ENCODE results near the gene COQ10B. TPM values are rescaled to one million over a fixed set of nuclear protein-coding genes. Genes with fewer than 3 reads are reported as not detected.

COQ10B gene
- total RNA-seq, 1 donor from 2014 or later = 15.9 TPM

DNA sequence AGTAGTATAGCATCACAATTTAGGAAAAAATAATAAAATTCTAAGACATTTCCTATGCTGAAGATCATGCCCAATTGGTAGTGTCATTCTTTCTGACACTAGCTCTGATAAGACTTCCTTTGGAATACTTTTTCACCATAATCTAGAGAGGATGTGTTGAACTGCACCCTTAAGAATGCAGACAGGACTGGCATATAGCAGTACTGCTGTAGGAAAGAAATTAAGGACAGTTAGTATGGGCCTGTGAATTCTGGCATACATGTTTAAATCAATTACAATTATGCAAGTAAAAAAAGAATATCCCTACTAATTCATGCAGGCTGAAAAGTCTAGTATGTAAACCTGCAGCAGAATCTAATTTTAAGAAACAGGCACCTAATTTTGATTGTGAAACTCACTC is 33.9 kb upstream of the COQ10B start:
- TF ChIP-seq, protein P1, sequence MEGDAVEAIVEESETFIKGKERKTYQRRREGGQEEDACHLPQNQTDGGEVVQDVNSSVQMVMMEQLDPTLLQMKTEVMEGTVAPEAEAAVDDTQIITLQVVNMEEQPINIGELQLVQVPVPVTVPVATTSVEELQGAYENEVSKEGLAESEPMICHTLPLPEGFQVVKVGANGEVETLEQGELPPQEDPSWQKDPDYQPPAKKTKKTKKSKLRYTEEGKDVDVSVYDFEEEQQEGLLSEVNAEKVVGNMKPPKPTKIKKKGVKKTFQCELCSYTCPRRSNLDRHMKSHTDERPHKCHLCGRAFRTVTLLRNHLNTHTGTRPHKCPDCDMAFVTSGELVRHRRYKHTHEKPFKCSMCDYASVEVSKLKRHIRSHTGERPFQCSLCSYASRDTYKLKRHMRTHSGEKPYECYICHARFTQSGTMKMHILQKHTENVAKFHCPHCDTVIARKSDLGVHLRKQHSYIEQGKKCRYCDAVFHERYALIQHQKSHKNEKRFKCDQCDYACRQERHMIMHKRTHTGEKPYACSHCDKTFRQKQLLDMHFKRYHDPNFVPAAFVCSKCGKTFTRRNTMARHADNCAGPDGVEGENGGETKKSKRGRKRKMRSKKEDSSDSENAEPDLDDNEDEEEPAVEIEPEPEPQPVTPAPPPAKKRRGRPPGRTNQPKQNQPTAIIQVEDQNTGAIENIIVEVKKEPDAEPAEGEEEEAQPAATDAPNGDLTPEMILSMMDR (IDR thresholded peaks at IDR 0.05; ENCODE audit: unreplicated experiment) = no peak
- no peak for DNase-seq (ENCODE audit: low spot score in 2 of 2, unreplicated experiment in 2 of 2)
- Mint-ChIP-seq H3K36me3 (peaks cover 26% of the 10 kb centered on the region), H3K27me3 (ENCODE audit: low read depth) (no peaks in the 10 kb centered on the region), H3K4me1 (no peaks in the 10 kb centered on the region), H3K4me3 (no peak overlapping the region), H3K27ac (no peak overlapping the region), H3K9me3 (no peaks in the 10 kb centered on the region)

DNA sequence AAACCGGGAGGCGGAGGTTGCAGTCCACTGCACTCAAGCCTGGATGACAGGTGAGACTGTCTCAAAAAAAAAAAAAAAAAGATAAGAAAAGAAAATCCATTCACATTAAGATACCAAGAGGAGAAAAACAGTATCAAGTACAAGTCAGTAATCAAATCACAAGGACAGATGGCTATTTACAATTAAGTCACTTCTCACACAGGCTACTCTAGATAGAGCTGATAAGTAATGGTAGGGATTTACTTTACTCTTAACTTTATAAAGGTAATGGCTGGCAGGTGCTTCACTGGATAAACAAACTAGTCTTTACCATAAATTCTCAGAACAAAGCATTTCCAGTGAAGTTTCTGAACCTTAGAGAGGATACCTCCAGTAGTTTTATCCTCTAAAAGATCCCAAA is 30.0 kb upstream of the COQ10B start:
- H3K9me3 Mint-ChIP-seq = no peaks in the 10 kb centered on the region
- TF ChIP-seq, protein P1 (IDR thresholded peaks at IDR 0.05; ENCODE audit: unreplicated experiment) = no peak
- no peak overlapping the region for H3K4me3 Mint-ChIP-seq
- H3K4me1 Mint-ChIP-seq = peaks cover 13% of the 10 kb centered on the region
- H3K27me3 Mint-ChIP-seq (ENCODE audit: low read depth) = no peaks in the 10 kb centered on the region
- no peak overlapping the region for H3K27ac Mint-ChIP-seq
- H3K36me3 Mint-ChIP-seq = peaks cover 7% of the 10 kb centered on the region
- DNase-seq (ENCODE audit: low spot score in 2 of 2, unreplicated experiment in 2 of 2) = no peak

DNA sequence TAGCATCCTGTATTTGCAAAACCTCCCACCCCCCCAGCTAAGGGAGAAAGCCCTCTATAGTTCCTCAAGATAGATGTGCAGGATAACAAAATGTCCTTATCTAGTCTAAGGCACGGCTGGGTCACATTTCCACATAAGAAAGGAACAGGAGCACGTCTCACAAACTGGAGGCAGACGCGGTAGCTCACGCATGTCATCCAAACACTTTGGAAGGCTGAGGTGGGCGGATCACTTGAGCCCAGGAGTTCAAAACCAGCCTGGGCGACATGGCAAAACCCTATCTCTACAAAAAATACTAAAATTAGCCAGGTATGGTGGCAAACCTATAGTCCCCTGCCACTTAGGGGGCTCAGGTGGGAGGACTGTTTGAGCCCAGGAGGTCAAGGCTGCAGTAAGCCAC is 27.8 kb upstream of the COQ10B start:
- H3K9me3 Mint-ChIP-seq = no peaks in the 10 kb centered on the region
- H3K4me1 Mint-ChIP-seq = peaks cover 17% of the 10 kb centered on the region
- peak overlapping the region; percentile 9 for H3K27ac Mint-ChIP-seq
- H3K4me3 Mint-ChIP-seq = no peak overlapping the region
- DNase-seq (ENCODE audit: low spot score in 2 of 2, unreplicated experiment in 2 of 2) = no peak
- TF ChIP-seq, protein P1 (IDR thresholded peaks at IDR 0.05; ENCODE audit: unreplicated experiment) = no peak
- H3K36me3 Mint-ChIP-seq = peaks cover 13% of the 10 kb centered on the region
- no peaks in the 10 kb centered on the region for H3K27me3 Mint-ChIP-seq (ENCODE audit: low read depth)

DNA sequence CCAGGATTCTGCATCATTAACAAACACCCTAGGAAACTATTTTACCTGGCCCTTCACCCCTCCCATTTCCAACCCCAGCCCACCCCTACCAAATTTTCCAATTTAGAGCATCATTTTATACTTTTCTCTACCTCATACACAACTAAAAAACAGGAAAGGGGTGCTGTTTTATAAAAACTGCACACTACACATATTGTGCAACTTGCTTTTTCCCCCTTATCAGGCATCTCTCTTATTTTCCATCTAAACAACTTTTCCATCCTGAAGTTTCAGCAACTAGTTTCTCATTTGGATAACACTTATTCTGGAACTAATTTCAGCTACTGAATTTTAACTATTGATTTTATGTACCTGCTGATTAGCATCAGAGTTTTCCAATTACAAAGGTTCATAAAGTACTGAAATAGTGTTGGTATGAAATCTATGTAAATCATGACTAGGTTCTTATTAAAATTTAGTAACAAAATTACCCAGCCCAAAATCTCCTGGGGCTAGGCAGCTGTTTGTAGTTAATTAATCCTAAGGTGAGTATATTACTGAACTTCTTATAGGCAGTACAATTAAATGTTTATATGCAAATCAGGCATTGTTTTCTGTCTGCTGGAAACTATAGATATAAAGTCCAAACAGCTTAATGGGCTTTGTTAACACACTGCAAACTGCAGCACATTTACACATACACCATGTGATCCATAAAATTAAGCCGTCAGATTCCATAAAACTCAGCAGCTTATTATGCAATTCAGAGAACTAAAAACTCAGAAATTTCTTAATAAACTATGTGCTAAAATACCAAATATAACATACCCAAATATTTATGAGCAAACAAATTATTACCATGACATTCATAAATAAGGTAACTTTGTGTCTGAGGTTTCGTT is 26.4 kb upstream of the COQ10B start:
- H3K27me3 Mint-ChIP-seq (ENCODE audit: low read depth) = no peaks in the 10 kb centered on the region
- peak overlapping the region; percentile 13 for H3K27ac Mint-ChIP-seq
- H3K36me3 Mint-ChIP-seq = peaks cover 10% of the 10 kb centered on the region
- peaks cover 28% of the 10 kb centered on the region for H3K4me1 Mint-ChIP-seq
- no peaks in the 10 kb centered on the region for H3K9me3 Mint-ChIP-seq
- no peak for DNase-seq (ENCODE audit: low spot score in 2 of 2, unreplicated experiment in 2 of 2)
- H3K4me3 Mint-ChIP-seq = no peak overlapping the region
- TF ChIP-seq, protein P1 (IDR thresholded peaks at IDR 0.05; ENCODE audit: unreplicated experiment) = no peak

DNA sequence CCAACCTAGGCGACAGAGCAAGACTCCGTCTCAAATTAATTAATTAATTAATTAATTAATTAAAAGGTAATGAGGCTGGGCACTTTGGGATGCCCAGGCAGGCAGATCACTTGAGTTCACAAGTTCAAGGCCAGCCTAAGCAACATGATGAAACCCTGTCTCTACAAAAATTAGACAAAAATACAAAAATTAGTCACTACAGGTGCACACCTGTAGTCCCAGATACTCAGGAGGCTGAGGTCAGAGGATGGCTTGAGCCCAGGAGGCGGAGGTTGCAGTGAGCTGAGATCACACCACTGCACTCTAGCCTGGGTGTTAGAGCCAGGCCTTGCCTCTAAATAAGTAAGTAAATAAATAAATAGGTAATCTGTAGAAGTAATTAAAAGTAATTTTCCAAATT is 25.4 kb upstream of the COQ10B start:
- Mint-ChIP-seq H3K27ac (no peak overlapping the region), H3K4me3 (no peak overlapping the region), H3K4me1 (peaks cover 33% of the 10 kb centered on the region), H3K36me3 (peaks cover 9% of the 10 kb centered on the region), H3K27me3 (ENCODE audit: low read depth) (no peaks in the 10 kb centered on the region), H3K9me3 (no peaks in the 10 kb centered on the region)
- TF ChIP-seq, protein P1 (IDR thresholded peaks at IDR 0.05; ENCODE audit: unreplicated experiment) = no peak
- DNase-seq (ENCODE audit: low spot score in 2 of 2, unreplicated experiment in 2 of 2) = no peak
